ENCODE data around the gene NBL1.

GRCh38 chr1:19668888-19669287 lies 24.8 kb downstream of the NBL1 start:
- TF ChIP-seq CTCF (conservative IDR thresholded peaks at IDR 0.05; ENCODE audit: low read depth, low read length) (no peak), RCOR1 (IDR thresholded peaks at IDR 0.05; ENCODE audit: insufficient replicate concordance, low read length) (no peak), MAZ (IDR thresholded peaks at IDR 0.05; ENCODE audit: borderline replicate concordance, low read depth, low read length) (no peak), POLR2A (IDR thresholded peaks at IDR 0.05; ENCODE audit: low read depth, low read length) (no peak)

Data from IMR-90 (cell line).